ENCODE results near the gene TTC33.

Gene TTC33

DNA sequence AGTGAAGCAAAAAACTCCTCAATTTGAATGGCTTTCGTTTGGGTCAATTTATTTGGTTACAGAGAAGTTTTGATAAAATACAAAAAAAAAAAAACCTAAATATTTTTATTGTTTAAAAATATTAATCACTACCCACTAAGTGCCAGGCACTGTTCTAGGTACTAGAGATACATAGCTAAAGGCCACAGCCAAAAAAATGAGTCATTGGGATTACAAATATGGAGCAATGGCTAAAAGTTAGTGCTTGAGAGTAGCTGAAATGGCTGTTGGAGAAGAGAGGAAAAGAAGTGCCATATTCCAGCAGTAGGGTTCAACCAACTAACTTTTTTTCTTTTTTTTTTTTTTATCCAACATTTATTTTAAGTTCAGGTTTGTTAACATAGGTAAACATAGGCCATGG is 206.1 kb downstream of the TTC33 start:
- no peak overlapping the region for H3K9ac ChIP-seq (ENCODE audit: low read depth in 1 of 2, low read length in 2 of 2)
- H3K27ac ChIP-seq (ENCODE audit: low read depth, low read length), result no peak overlapping the region
- H3K27me3 ChIP-seq (ENCODE audit: control insufficient read depth in 1 of 2, insufficient read depth in 2 of 2, low read length in 2 of 2), result no peaks in the 10 kb centered on the region
- H3K9me3 ChIP-seq (ENCODE audit: control insufficient read depth in 1 of 2, low read length in 2 of 2), result no peaks in the 10 kb centered on the region
- no peak overlapping the region for H3K4me3 ChIP-seq (ENCODE audit: low read depth in 1 of 2, low read length in 2 of 2)
- H3K36me3 ChIP-seq (ENCODE audit: control insufficient read depth in 1 of 2, insufficient read depth in 2 of 2, low read length in 2 of 2), result no peaks in the 10 kb centered on the region
- H3K4me1 ChIP-seq (ENCODE audit: control insufficient read depth in 1 of 2, insufficient read depth in 2 of 2, low read length in 2 of 2), result peaks cover 8 to 17% of the 10 kb centered on the region in 2 donors

DNA sequence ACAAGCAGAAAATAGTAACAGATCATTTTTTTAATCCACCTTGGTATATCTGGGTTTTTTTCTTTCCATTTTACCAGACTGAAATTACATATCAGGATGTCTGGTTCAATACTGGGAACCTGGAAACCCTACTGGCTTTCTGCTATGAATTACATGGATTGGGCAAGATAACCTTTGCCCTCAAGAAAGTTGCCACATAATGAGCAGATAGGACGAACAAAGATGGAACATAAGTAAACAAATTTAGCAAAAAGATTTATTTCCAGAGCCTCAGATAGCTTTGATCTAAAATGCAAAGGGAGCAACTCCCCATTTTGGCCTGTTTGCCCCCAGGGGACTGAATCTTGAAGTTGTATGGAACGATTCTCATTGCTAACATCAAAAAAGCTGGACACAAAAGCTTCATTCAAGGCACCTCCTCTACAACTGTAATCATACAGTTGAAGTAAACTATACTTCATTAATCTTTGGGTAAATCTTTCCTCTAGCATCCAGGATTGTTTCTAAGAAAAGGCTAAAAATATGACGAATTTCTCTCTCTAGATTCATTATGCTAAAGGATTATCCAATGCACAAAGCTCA is 207.7 kb downstream of the TTC33 start:
- H3K27ac ChIP-seq (ENCODE audit: low read depth, low read length), result no peak overlapping the region
- no peaks in the 10 kb centered on the region for H3K27me3 ChIP-seq (ENCODE audit: control insufficient read depth in 1 of 2, insufficient read depth in 2 of 2, low read length in 2 of 2)
- no peaks in the 10 kb centered on the region for H3K9me3 ChIP-seq (ENCODE audit: control insufficient read depth in 1 of 2, low read length in 2 of 2)
- no peak overlapping the region for H3K9ac ChIP-seq (ENCODE audit: low read depth in 1 of 2, low read length in 2 of 2)
- peaks cover 0 to 5% of the 10 kb centered on the region in 2 donors for H3K4me1 ChIP-seq (ENCODE audit: control insufficient read depth in 1 of 2, insufficient read depth in 2 of 2, low read length in 2 of 2)
- H3K36me3 ChIP-seq (ENCODE audit: control insufficient read depth in 1 of 2, insufficient read depth in 2 of 2, low read length in 2 of 2), result no peaks in the 10 kb centered on the region
- H3K4me3 ChIP-seq (ENCODE audit: low read depth in 1 of 2, low read length in 2 of 2), result no peak overlapping the region

DNA sequence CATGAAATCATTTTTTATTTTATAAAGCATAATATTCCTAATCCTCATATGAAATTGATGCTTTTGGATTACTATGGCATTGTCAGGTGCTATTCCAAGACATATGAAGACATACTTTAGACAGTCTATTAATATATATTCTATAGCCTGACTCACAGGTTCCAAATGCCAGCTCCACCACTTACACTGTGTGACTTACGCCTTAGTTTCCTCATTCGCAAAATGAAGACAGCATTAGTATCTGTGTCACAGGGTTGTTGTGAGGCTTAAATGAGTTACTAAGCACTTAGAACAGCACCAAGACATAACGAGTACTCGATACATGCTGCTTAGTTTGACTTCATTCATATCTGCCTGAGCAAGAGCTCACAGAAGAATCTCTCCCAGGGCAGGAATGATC is 208.2 kb downstream of the TTC33 start:
- H3K27me3 ChIP-seq (ENCODE audit: control insufficient read depth in 1 of 2, insufficient read depth in 2 of 2, low read length in 2 of 2), result no peaks in the 10 kb centered on the region
- H3K4me3 ChIP-seq (ENCODE audit: low read depth in 1 of 2, low read length in 2 of 2), result no peak overlapping the region
- no peak overlapping the region for H3K9ac ChIP-seq (ENCODE audit: low read depth in 1 of 2, low read length in 2 of 2)
- H3K9me3 ChIP-seq (ENCODE audit: control insufficient read depth in 1 of 2, low read length in 2 of 2), result no peaks in the 10 kb centered on the region
- peaks cover 0 to 5% of the 10 kb centered on the region in 2 donors for H3K4me1 ChIP-seq (ENCODE audit: control insufficient read depth in 1 of 2, insufficient read depth in 2 of 2, low read length in 2 of 2)
- H3K36me3 ChIP-seq (ENCODE audit: control insufficient read depth in 1 of 2, insufficient read depth in 2 of 2, low read length in 2 of 2), result no peaks in the 10 kb centered on the region
- H3K27ac ChIP-seq (ENCODE audit: low read depth, low read length), result no peak overlapping the region

DNA sequence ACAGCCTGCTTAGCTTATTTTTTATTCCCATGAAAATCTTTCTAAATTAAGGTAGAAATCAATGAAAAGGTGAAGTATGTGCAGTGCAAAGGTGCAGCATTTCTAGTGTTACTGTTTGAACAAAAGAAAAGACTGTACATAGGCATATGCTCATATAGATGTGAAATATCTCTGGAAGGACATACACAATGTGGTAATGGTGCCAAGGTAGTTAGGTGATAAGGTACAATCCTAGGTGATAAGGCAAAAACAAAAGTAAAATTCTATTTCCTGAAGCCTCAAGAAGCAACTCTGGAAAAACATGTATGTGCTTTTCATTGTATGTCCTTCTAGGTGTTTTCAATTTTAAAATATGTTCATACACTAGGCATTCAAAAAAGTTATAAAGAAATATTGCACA is 215.5 kb downstream of the TTC33 start:
- H3K4me1 ChIP-seq (ENCODE audit: control insufficient read depth in 1 of 2, insufficient read depth in 2 of 2, low read length in 2 of 2), result peaks cover 0 to 6% of the 10 kb centered on the region in 2 donors
- H3K27me3 ChIP-seq (ENCODE audit: control insufficient read depth in 1 of 2, insufficient read depth in 2 of 2, low read length in 2 of 2), result no peaks in the 10 kb centered on the region
- no peak overlapping the region for H3K9ac ChIP-seq (ENCODE audit: low read depth in 1 of 2, low read length in 2 of 2)
- no peak overlapping the region for H3K4me3 ChIP-seq (ENCODE audit: low read depth in 1 of 2, low read length in 2 of 2)
- H3K36me3 ChIP-seq (ENCODE audit: control insufficient read depth in 1 of 2, insufficient read depth in 2 of 2, low read length in 2 of 2), result no peaks in the 10 kb centered on the region
- no peak overlapping the region for H3K27ac ChIP-seq (ENCODE audit: low read depth, low read length)
- no peaks in the 10 kb centered on the region for H3K9me3 ChIP-seq (ENCODE audit: control insufficient read depth in 1 of 2, low read length in 2 of 2)

DNA sequence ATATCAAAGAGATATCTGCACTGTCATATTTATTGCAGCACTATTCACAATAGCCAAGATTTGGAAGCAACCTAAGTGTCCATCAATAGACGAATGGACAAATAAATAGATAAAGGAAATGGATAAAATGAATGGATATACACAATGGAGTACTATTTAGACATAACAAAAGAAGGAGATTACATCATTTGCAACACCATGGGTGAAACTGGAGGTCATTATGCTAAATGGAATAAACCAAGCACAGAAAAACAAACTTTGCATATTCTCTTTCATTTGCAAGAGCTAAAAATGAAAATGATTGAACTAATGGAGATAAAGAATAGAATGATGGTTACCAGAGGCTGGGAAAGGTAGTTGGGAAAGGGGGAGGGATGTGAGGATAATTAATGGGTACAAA is 231.1 kb downstream of the TTC33 start:
- H3K27me3 ChIP-seq (ENCODE audit: control insufficient read depth in 1 of 2, insufficient read depth in 2 of 2, low read length in 2 of 2), result no peaks in the 10 kb centered on the region
- no peak overlapping the region for H3K27ac ChIP-seq (ENCODE audit: low read depth, low read length)
- no peak overlapping the region for H3K9ac ChIP-seq (ENCODE audit: low read depth in 1 of 2, low read length in 2 of 2)
- no peak overlapping the region for H3K4me3 ChIP-seq (ENCODE audit: low read depth in 1 of 2, low read length in 2 of 2)
- no peaks in the 10 kb centered on the region for H3K36me3 ChIP-seq (ENCODE audit: control insufficient read depth in 1 of 2, insufficient read depth in 2 of 2, low read length in 2 of 2)
- peaks cover 0 to 6% of the 10 kb centered on the region in 2 donors for H3K4me1 ChIP-seq (ENCODE audit: control insufficient read depth in 1 of 2, insufficient read depth in 2 of 2, low read length in 2 of 2)
- no peaks in the 10 kb centered on the region for H3K9me3 ChIP-seq (ENCODE audit: control insufficient read depth in 1 of 2, low read length in 2 of 2)

DNA sequence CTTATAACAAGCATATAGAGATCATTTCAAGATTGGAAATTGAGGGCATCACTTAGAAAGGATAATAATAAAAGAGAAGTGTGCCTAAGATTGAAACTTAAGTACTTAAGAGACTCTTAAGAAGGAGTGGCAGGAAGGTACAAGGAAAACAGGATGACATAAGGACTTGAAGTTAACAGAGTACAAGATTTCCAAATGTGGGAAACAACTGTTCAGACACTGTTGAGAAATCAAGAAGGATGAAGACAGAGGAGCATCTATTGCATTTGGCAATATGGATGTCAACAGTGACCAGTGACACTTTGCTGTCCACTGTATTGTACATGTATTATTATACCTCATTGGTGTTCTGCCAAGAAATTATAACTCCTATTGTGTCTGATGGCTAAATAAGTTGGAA is 233.8 kb downstream of the TTC33 start:
- H3K27me3 ChIP-seq (ENCODE audit: control insufficient read depth in 1 of 2, insufficient read depth in 2 of 2, low read length in 2 of 2), result no peaks in the 10 kb centered on the region
- H3K4me1 ChIP-seq (ENCODE audit: control insufficient read depth in 1 of 2, insufficient read depth in 2 of 2, low read length in 2 of 2), result peaks cover 0 to 15% of the 10 kb centered on the region in 2 donors
- H3K36me3 ChIP-seq (ENCODE audit: control insufficient read depth in 1 of 2, insufficient read depth in 2 of 2, low read length in 2 of 2), result no peaks in the 10 kb centered on the region
- no peak overlapping the region for H3K27ac ChIP-seq (ENCODE audit: low read depth, low read length)
- H3K9ac ChIP-seq (ENCODE audit: low read depth in 1 of 2, low read length in 2 of 2), result no peak overlapping the region
- H3K9me3 ChIP-seq (ENCODE audit: control insufficient read depth in 1 of 2, low read length in 2 of 2), result no peaks in the 10 kb centered on the region
- no peak overlapping the region for H3K4me3 ChIP-seq (ENCODE audit: low read depth in 1 of 2, low read length in 2 of 2)

DNA sequence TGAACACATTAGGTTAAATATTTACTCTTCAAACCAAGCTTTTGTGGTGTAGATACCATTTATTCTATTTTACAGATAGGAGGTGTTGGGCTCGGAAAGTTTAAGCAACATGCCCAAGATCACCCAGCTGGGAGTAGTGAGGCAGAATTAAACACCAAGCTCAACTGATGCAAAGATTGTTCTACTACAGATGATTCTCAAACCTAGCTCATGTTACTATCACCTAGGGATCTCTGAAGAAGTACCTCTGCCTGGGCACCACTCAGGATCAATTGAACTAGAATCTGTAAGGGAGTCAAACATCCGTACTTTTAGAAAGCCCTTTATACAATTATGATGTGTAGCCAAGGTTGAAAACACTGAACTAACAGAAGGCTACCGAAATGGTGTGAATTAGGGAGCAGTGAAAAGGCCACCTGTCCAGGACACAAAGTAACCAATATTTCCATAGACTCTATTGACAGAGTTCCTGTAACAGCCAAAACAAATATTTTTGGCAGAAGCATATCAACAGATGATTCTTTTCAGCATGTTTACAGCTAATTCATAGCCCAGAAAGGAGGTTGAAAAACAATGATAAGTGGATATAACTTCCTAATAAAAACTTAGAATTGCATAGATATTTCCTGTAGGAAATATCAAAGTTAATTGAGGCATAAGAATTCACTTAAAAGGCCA is 234.5 kb downstream of the TTC33 start:
- no peak overlapping the region for H3K4me3 ChIP-seq (ENCODE audit: low read depth in 1 of 2, low read length in 2 of 2)
- H3K4me1 ChIP-seq (ENCODE audit: control insufficient read depth in 1 of 2, insufficient read depth in 2 of 2, low read length in 2 of 2), result peaks cover 0 to 15% of the 10 kb centered on the region in 2 donors
- no peak overlapping the region for H3K27ac ChIP-seq (ENCODE audit: low read depth, low read length)
- no peaks in the 10 kb centered on the region for H3K36me3 ChIP-seq (ENCODE audit: control insufficient read depth in 1 of 2, insufficient read depth in 2 of 2, low read length in 2 of 2)
- no peaks in the 10 kb centered on the region for H3K27me3 ChIP-seq (ENCODE audit: control insufficient read depth in 1 of 2, insufficient read depth in 2 of 2, low read length in 2 of 2)
- no peak overlapping the region for H3K9ac ChIP-seq (ENCODE audit: low read depth in 1 of 2, low read length in 2 of 2)
- H3K9me3 ChIP-seq (ENCODE audit: control insufficient read depth in 1 of 2, low read length in 2 of 2), result no peaks in the 10 kb centered on the region

DNA sequence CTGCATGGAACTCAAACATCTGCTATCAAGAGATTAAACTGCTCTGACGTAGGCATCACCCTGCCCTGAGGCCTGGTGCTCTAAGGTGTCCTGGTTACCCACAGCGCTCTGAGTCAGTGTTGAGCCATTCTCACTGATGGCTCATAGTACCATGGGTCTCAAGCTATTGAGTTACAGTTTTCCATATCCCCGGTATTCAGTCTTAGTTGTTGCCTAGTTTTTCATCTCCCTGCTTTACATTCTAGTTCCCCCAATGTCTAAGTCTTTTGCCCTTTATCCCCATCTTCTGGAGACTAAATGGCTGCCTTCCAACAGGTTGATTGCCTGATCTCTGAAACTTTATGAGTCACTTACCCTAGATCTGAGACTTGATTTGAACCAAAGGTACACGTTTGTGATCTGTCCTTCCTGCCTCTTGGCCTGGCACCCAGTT is 237.3 kb downstream of the TTC33 start:
- Histone ChIP-seq H3K9ac (ENCODE audit: low read depth in 1 of 2, low read length in 2 of 2) (no peak overlapping the region), H3K9me3 (ENCODE audit: control insufficient read depth in 1 of 2, low read length in 2 of 2) (no peaks in the 10 kb centered on the region), H3K27ac (ENCODE audit: low read depth, low read length) (no peak overlapping the region), H3K4me3 (ENCODE audit: low read depth in 1 of 2, low read length in 2 of 2) (no peak overlapping the region), H3K4me1 (ENCODE audit: control insufficient read depth in 1 of 2, insufficient read depth in 2 of 2, low read length in 2 of 2) (peaks cover 0 to 15% of the 10 kb centered on the region in 2 donors), H3K27me3 (ENCODE audit: control insufficient read depth in 1 of 2, insufficient read depth in 2 of 2, low read length in 2 of 2) (no peaks in the 10 kb centered on the region), H3K36me3 (ENCODE audit: control insufficient read depth in 1 of 2, insufficient read depth in 2 of 2, low read length in 2 of 2) (no peaks in the 10 kb centered on the region)

DNA sequence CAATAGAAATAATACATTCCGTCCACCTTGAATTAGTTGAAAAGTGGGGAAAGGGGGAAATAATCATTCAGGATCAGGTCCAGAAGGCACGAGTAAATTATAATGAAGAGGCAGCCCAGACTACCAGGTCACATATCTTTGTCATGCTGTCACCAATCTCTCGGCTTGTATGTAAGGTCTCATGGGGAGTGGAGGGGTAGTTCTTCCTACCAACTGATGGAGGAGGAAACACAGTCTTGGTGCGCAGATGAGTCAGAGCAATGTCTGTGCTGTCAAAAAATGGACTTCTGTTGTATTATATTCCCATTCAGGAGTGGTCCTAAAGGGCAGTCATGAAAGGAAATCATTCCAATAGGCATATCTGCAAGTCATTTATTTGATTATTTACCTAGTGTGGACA is 240.3 kb downstream of the TTC33 start:
- Histone ChIP-seq H3K9me3 (ENCODE audit: control insufficient read depth in 1 of 2, low read length in 2 of 2) (no peaks in the 10 kb centered on the region), H3K9ac (ENCODE audit: low read depth in 1 of 2, low read length in 2 of 2) (no peak overlapping the region), H3K36me3 (ENCODE audit: control insufficient read depth in 1 of 2, insufficient read depth in 2 of 2, low read length in 2 of 2) (no peaks in the 10 kb centered on the region), H3K4me3 (ENCODE audit: low read depth in 1 of 2, low read length in 2 of 2) (no peak overlapping the region), H3K4me1 (ENCODE audit: control insufficient read depth in 1 of 2, insufficient read depth in 2 of 2, low read length in 2 of 2) (peaks cover 0 to 9% of the 10 kb centered on the region in 2 donors), H3K27me3 (ENCODE audit: control insufficient read depth in 1 of 2, insufficient read depth in 2 of 2, low read length in 2 of 2) (no peaks in the 10 kb centered on the region), H3K27ac (ENCODE audit: low read depth, low read length) (no peak overlapping the region)

DNA sequence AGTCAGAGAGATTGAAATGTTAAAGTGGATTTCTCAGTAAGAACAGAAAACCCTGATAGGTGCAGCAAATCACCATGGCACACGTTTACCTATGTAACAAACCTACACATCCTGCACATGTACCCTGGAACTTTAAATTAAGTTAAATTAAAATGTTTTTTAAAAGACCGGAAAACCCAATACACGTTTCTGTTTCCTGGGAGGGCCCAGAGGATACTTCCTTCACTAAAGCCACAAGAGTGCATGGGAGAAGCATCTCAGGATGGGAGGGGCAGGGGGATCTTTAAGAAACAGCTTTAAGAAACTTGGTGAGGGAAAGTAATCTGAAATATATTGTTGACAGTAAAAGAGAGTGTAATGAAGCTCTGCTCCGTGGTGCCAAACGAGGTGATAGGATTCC is 240.8 kb downstream of the TTC33 start:
- H3K36me3 ChIP-seq (ENCODE audit: control insufficient read depth in 1 of 2, insufficient read depth in 2 of 2, low read length in 2 of 2), result no peaks in the 10 kb centered on the region
- no peaks in the 10 kb centered on the region for H3K9me3 ChIP-seq (ENCODE audit: control insufficient read depth in 1 of 2, low read length in 2 of 2)
- H3K4me3 ChIP-seq (ENCODE audit: low read depth in 1 of 2, low read length in 2 of 2), result no peak overlapping the region
- H3K4me1 ChIP-seq (ENCODE audit: control insufficient read depth in 1 of 2, insufficient read depth in 2 of 2, low read length in 2 of 2), result peaks cover 0 to 9% of the 10 kb centered on the region in 2 donors
- no peaks in the 10 kb centered on the region for H3K27me3 ChIP-seq (ENCODE audit: control insufficient read depth in 1 of 2, insufficient read depth in 2 of 2, low read length in 2 of 2)
- H3K27ac ChIP-seq (ENCODE audit: low read depth, low read length), result no peak overlapping the region
- no peak overlapping the region for H3K9ac ChIP-seq (ENCODE audit: low read depth in 1 of 2, low read length in 2 of 2)
